Ishikawa (cell line): Measurements from ENCODE around the gene BLID.

Experiments used
- CEBPB ChIP-seq: IDR thresholded peaks from 2 replicates; pipeline ENCODE4 v1.6.1; 2012
- CREB1 ChIP-seq: IDR thresholded peaks from 2 replicates; pipeline ENCODE4 v1.6.1; 2012; ENCODE audit warnings: low read depth
- EGR1 ChIP-seq: IDR thresholded peaks from 2 replicates; pipeline ENCODE4 v1.6.1; 2012
- EP300 ChIP-seq: IDR thresholded peaks from 2 replicates; pipeline ENCODE4 v1.6.1; 2012; ENCODE audit warnings: borderline replicate concordance
- MAX ChIP-seq: IDR thresholded peaks from 2 replicates; pipeline ENCODE4 v1.6.1; 2012
- RAD21 ChIP-seq: IDR thresholded peaks from 2 replicates; pipeline ENCODE4 v1.6.1; 2012; ENCODE audit warnings: low read depth
- REST ChIP-seq: IDR thresholded peaks from 2 replicates; pipeline ENCODE4 v1.6.1; 2012; ENCODE audit warnings: low read depth, mild to moderate bottlenecking
- TAF1 ChIP-seq: IDR thresholded peaks from 2 replicates; pipeline ENCODE4 v1.6.1; 2012; ENCODE audit warnings: low read depth, mild to moderate bottlenecking
- TCF12 ChIP-seq: IDR thresholded peaks from 2 replicates; pipeline ENCODE4 v1.6.1; 2012; ENCODE audit warnings: low read depth
- TEAD4 ChIP-seq: IDR thresholded peaks from 2 replicates; pipeline ENCODE4 v1.6.1; 2012
- USF1 ChIP-seq: IDR thresholded peaks from 2 replicates; pipeline ENCODE4 v1.6.1; 2012
- YY1 ChIP-seq: IDR thresholded peaks from 2 replicates; pipeline ENCODE4 v1.6.1; 2012; ENCODE audit warnings: low read depth

GRCh38 chr11:122158171-122158570, 42.2 kb upstream of the BLID start:
- TF ChIP-seq EP300, result no peak
- no peak for TF ChIP-seq MAX
- TF ChIP-seq TAF1, result no peak
- no peak for TF ChIP-seq USF1
- no peak for TF ChIP-seq TEAD4
- TF ChIP-seq RAD21, result no peak
- no peak for TF ChIP-seq REST
- TF ChIP-seq CREB1, result no peak
- TF ChIP-seq TCF12, result no peak
- TF ChIP-seq CEBPB, result no peak
- no peak for TF ChIP-seq YY1
- no peak for TF ChIP-seq EGR1
